PC-9 (cell line): ENCODE data around the gene TOMM70.

Source experiments
- CTCF ChIP-seq: fragments of 200-600 bp; sonication (generic); conservative IDR thresholded peaks from 2 replicates; pipeline ENCODE4 v1.6.1; 2017; ENCODE audit warnings: mixed run types, antibody characterized with exemption, mild to moderate bottlenecking, moderate library complexity
- EZH2 ChIP-seq: fragments of 200-600 bp; sonication (generic); IDR thresholded peaks from 2 replicates; pipeline ENCODE4 v1.8.0; 2017; ENCODE audit warnings: antibody characterized with exemption, low read depth

GRCh38 chr3:100426067-100426682, 25.3 kb upstream of the TOMM70 start:
- TF ChIP-seq CTCF (no peak), EZH2 (no peak)
